RWPE1 (cell line): ENCODE measurements around the gene EFNA5.

Source experiments
- CTCF ChIA-PET: fragments of 350-600 bp; sonication (Branson Sonifier 250); formaldehyde crosslinking; extraction: SDS; loops from one replicate; lab custom pipeline; 2021; lab: Yijun Ruan, JAX
- POLR2A ChIA-PET: fragments of 400-600 bp; formaldehyde crosslinking; extraction: SDS; loops from one replicate; lab custom pipeline; 2020; ENCODE audit warnings: antibody characterized with exemption; ENCODE audit not compliant: low non-redundant PET; lab: Yijun Ruan, JAX
- DNase-seq: peaks from one replicate; pipeline ENCODE4 v3.0.0; 2012; ENCODE audit warnings: low spot score
- H3K27ac ChIP-seq: fragments of 450-650 bp; 2 replicates; pipeline ENCODE4 v1.5.1; 2017
- CTCF ChIP-seq: fragments of 450-650 bp; conservative IDR thresholded peaks from 2 replicates; pipeline ENCODE4 v1.5.1; 2017; ENCODE audit warnings: low read depth, mild to moderate bottlenecking

EFNA5 gene

GRCh38 chr5:107704681-107705401 is 34.1 kb upstream of the EFNA5 start:
- POLR2A ChIA-PET: interaction anchor here (0.6 kb wide), 1 partner anchor 8 kb away, joined by 6 read pairs; no protein-coding TSS in a partner anchor
- no peak overlapping the region for H3K27ac ChIP-seq
- no peak for DNase-seq
- CTCF ChIA-PET: interaction anchor here (0.6 kb wide), 1 partner anchor 591 kb away, joined by 4 read pairs; no protein-coding TSS in a partner anchor
- no peak for TF ChIP-seq CTCF

- DNase-seq: no peak
- POLR2A ChIA-PET: no interaction called here
- TF ChIP-seq CTCF: no peak
- no peak overlapping the region for H3K27ac ChIP-seq
- CTCF ChIA-PET: no interaction called here
Measured at GRCh38 chr5:107700481-107700880, 29.7 kb upstream of the EFNA5 start.

GRCh38 chr5:107699425-107699824 is 28.7 kb upstream of the EFNA5 start:
- ChIA-PET POLR2A (no interaction called here), CTCF (no interaction called here)
- DNase-seq: no peak
- H3K27ac ChIP-seq: no peak overlapping the region
- TF ChIP-seq CTCF: no peak

GRCh38 chr5:107698286-107698685 is 27.5 kb upstream of the EFNA5 start:
- no peak for TF ChIP-seq CTCF
- DNase-seq: no peak
- no peak overlapping the region for H3K27ac ChIP-seq
- POLR2A ChIA-PET: no interaction called here
- CTCF ChIA-PET: no interaction called here

- no peak for DNase-seq
- POLR2A ChIA-PET: interaction anchor here (0.6 kb wide), 1 partner anchor 8 kb away, joined by 6 read pairs; no protein-coding TSS in a partner anchor
- H3K27ac ChIP-seq: no peak overlapping the region
- CTCF ChIA-PET: no interaction called here
- no peak for TF ChIP-seq CTCF
Measured at GRCh38 chr5:107696498-107696897, 25.8 kb upstream of the EFNA5 start.

GRCh38 chr5:107696080-107696479 is 25.3 kb upstream of the EFNA5 start:
- no peak for TF ChIP-seq CTCF
- POLR2A ChIA-PET: no interaction called here
- H3K27ac ChIP-seq: no peak overlapping the region
- no peak for DNase-seq
- CTCF ChIA-PET: no interaction called here
